HEK293 (cell line): ENCODE results near the gene RTF2.

Experiments
- CTCF ChIA-PET: fragments of 350-600 bp; formaldehyde crosslinking; extraction: SDS; loops from one replicate; lab custom pipeline; 2021; ENCODE audit warnings: antibody characterized with exemption; lab: Yijun Ruan, JAX
- POLR2A ChIA-PET: fragments of 300-600 bp; formaldehyde crosslinking; extraction: SDS; loops from one replicate; lab custom pipeline; 2020; ENCODE audit warnings: antibody characterized with exemption, inconsistent platforms; lab: Yijun Ruan, JAX
- H3K27ac ChIP-seq: fragments of 200-500 bp; sonication (Bioruptor generic); 2 replicates; pipeline ENCODE4 v1.5.1; 2014; ENCODE audit warnings: low read depth, low read length, control low read depth, inconsistent platforms; ENCODE audit errors: extremely low read depth
- H3K36me3 ChIP-seq, 2 experiments: fragments of 200-500 bp in 1 of 2; sonication (Bioruptor generic) in 1 of 2; 1 replicate in 1 of 2; 2 replicates in 1 of 2; pipeline ENCODE4 v1.5.1; 2014 to 2017; ENCODE audit warnings: inconsistent platforms in 2 of 2, low read length in 2 of 2; ENCODE audit not compliant: control insufficient read depth in 2 of 2, insufficient read depth in 1 of 2
- H3K4me1 ChIP-seq: fragments of 200-500 bp; sonication (Bioruptor generic); 2 replicates; pipeline ENCODE4 v1.5.1; 2014; ENCODE audit warnings: mild to moderate bottlenecking, low read length, inconsistent platforms; ENCODE audit not compliant: control insufficient read depth, insufficient read depth
- H3K4me3 ChIP-seq: 2 replicates; pipeline ENCODE4 v1.5.1; 2011; ENCODE audit warnings: low read depth, mild to moderate bottlenecking, control low read depth, low read length, moderate library complexity
- H3K9me3 ChIP-seq: fragments of 200-500 bp; sonication (Bioruptor generic); 2 replicates; pipeline ENCODE4 v1.5.1; 2014; ENCODE audit warnings: low read depth, low read length, inconsistent platforms; ENCODE audit not compliant: control insufficient read depth, insufficient read depth
- BCL11B ChIP-seq: fragments of 450-650 bp; formaldehyde crosslinking; IDR thresholded peaks from 2 replicates; pipeline ENCODE4 v1.5.1; 2016; ENCODE audit warnings: low read depth, missing biosample characterization, missing genetic modification characterization
- GLI4 ChIP-seq: fragments of 450-650 bp; formaldehyde crosslinking; IDR thresholded peaks from 2 replicates; pipeline ENCODE4 v1.5.1; 2016; ENCODE audit warnings: missing biosample characterization, missing genetic modification characterization
- GLIS2 ChIP-seq: fragments of 450-650 bp; formaldehyde crosslinking; IDR thresholded peaks from 2 replicates; pipeline ENCODE4 v1.5.1; 2016; ENCODE audit warnings: missing biosample characterization, missing genetic modification characterization
- SP7 ChIP-seq: fragments of 450-650 bp; formaldehyde crosslinking; IDR thresholded peaks from 2 replicates; pipeline ENCODE4 v1.5.1; 2016; ENCODE audit warnings: missing biosample characterization, missing genetic modification characterization
- ZIC2 ChIP-seq: fragments of 450-650 bp; formaldehyde crosslinking; IDR thresholded peaks from 2 replicates; pipeline ENCODE4 v1.5.1; 2016; ENCODE audit warnings: missing biosample characterization, missing genetic modification characterization
- ZNF138 ChIP-seq: fragments of 450-650 bp; formaldehyde crosslinking; IDR thresholded peaks from 2 replicates; pipeline ENCODE4 v1.5.1; 2016; ENCODE audit warnings: missing biosample characterization, missing genetic modification characterization, borderline replicate concordance
- ZNF274 ChIP-seq, 2 experiments: fragments of 200-500 bp in 1 of 2; fragments of 450-650 bp in 1 of 2; sonication (Bioruptor generic) in 1 of 2; formaldehyde crosslinking in 1 of 2; IDR thresholded peaks; 2 replicates each; pipeline versions ENCODE4 v1.5.1 to v1.6.1; 2014 to 2016; ENCODE audit warnings: borderline replicate concordance in 1 of 2, inconsistent platforms in 1 of 2, low read length in 1 of 2, missing biosample characterization in 1 of 2, missing genetic modification characterization in 1 of 2
- ZNF302 ChIP-seq: fragments of 450-650 bp; formaldehyde crosslinking; IDR thresholded peaks from 2 replicates; pipeline ENCODE4 v1.5.1; 2016; ENCODE audit warnings: missing biosample characterization, missing genetic modification characterization, low read depth
- ZNF350 ChIP-seq: fragments of 450-650 bp; formaldehyde crosslinking; IDR thresholded peaks from 2 replicates; pipeline ENCODE4 v1.5.0; 2017; ENCODE audit warnings: missing biosample characterization, mild to moderate bottlenecking, missing genetic modification characterization
- ZNF404 ChIP-seq: fragments of 450-650 bp; formaldehyde crosslinking; IDR thresholded peaks from 2 replicates; pipeline ENCODE4 v1.5.1; 2017; ENCODE audit warnings: missing biosample characterization, missing genetic modification characterization
- ZNF423 ChIP-seq: fragments of 450-650 bp; formaldehyde crosslinking; IDR thresholded peaks from 2 replicates; pipeline ENCODE4 v1.5.1; 2016; ENCODE audit warnings: missing biosample characterization, missing genetic modification characterization
- ZNF433 ChIP-seq: fragments of 450-650 bp; formaldehyde crosslinking; IDR thresholded peaks from 2 replicates; pipeline ENCODE4 v1.5.1; 2016; ENCODE audit warnings: missing biosample characterization, missing genetic modification characterization, low read depth
- ZNF473 ChIP-seq: fragments of 450-650 bp; formaldehyde crosslinking; IDR thresholded peaks from 2 replicates; pipeline ENCODE4 v1.5.1; 2017; ENCODE audit warnings: missing biosample characterization, missing genetic modification characterization
- ZNF544 ChIP-seq: fragments of 450-650 bp; formaldehyde crosslinking; IDR thresholded peaks from 2 replicates; pipeline ENCODE4 v1.5.0; 2017; ENCODE audit warnings: missing biosample characterization, missing genetic modification characterization
- ZNF558 ChIP-seq: fragments of 450-650 bp; formaldehyde crosslinking; IDR thresholded peaks from 2 replicates; pipeline ENCODE4 v1.5.1; 2016; ENCODE audit warnings: missing biosample characterization, missing genetic modification characterization
- ZNF658 ChIP-seq: fragments of 450-650 bp; formaldehyde crosslinking; IDR thresholded peaks from 2 replicates; pipeline ENCODE4; 2016; ENCODE audit warnings: missing biosample characterization, missing genetic modification characterization
- ZNF660 ChIP-seq: fragments of 450-650 bp; IDR thresholded peaks from 2 replicates; pipeline ENCODE4 v1.5.1; 2018; ENCODE audit warnings: missing biosample characterization, mild to moderate bottlenecking, missing genetic modification characterization
- ZNF664 ChIP-seq: fragments of 450-650 bp; formaldehyde crosslinking; IDR thresholded peaks from 2 replicates; pipeline ENCODE4 v1.5.1; 2016; ENCODE audit warnings: missing biosample characterization, missing genetic modification characterization
- ZNF677 ChIP-seq: fragments of 450-650 bp; IDR thresholded peaks from 2 replicates; pipeline ENCODE4 v1.5.0; 2018; ENCODE audit warnings: missing biosample characterization, mild to moderate bottlenecking, missing genetic modification characterization, moderate library complexity
- TF ChIP-seq, protein P1 (sequence below): fragments of 450-650 bp; formaldehyde crosslinking; IDR thresholded peaks from 2 replicates; pipeline ENCODE4 v1.5.1; 2016; ENCODE audit warnings: missing biosample characterization, missing genetic modification characterization
- TF ChIP-seq, protein P2 (sequence below): fragments of 450-650 bp; formaldehyde crosslinking; IDR thresholded peaks from 2 replicates; pipeline ENCODE4 v1.5.1; 2016; ENCODE audit warnings: missing biosample characterization, missing genetic modification characterization
- TF ChIP-seq, protein P3 (sequence below): fragments of 450-650 bp; formaldehyde crosslinking; IDR thresholded peaks from 2 replicates; pipeline ENCODE4 v1.5.1; 2016; ENCODE audit warnings: missing biosample characterization, missing genetic modification characterization

RTF2 gene

DNA sequence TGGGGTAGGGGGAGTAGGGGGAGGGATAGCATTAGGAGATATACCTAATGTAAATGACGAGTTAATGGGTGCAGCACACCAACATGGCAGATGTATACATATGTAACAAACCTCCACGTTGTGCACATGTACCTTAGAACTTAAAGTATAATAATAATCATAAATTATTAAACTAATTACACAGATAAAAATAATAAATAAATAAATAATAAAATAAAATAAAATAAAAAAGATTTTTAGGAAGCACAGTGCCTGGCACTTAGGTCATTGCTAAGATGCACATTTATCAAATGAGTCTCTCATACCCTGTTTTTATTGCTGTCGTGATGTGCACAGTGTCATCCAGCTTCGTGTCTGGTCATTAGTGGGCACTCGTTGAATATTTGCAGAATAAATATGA is 19.0 kb upstream of the RTF2 start:
- Histone ChIP-seq H3K27ac (no peak overlapping the region), H3K4me3 (no peak overlapping the region)
- TF ChIP-seq ZNF544 (tag by site-specific recombination) (no peak), ZNF138 (tag by site-specific recombination) (no peak), ZNF660 (tag by site-specific recombination) (no peak), ZNF423 (tag by site-specific recombination) (no peak), GLI4 (no peak), BCL11B (tag by site-specific recombination) (no peak), ZNF473 (tag by site-specific recombination) (no peak), ZNF433 (tag by site-specific recombination) (no peak), ZNF350 (no peak), ZNF404 (tag by site-specific recombination) (no peak), ZNF658 (tag by site-specific recombination) (no peak), ZNF558 (no peak), ZNF664 (tag by site-specific recombination) (no peak)
- TF ChIP-seq, protein P1, sequence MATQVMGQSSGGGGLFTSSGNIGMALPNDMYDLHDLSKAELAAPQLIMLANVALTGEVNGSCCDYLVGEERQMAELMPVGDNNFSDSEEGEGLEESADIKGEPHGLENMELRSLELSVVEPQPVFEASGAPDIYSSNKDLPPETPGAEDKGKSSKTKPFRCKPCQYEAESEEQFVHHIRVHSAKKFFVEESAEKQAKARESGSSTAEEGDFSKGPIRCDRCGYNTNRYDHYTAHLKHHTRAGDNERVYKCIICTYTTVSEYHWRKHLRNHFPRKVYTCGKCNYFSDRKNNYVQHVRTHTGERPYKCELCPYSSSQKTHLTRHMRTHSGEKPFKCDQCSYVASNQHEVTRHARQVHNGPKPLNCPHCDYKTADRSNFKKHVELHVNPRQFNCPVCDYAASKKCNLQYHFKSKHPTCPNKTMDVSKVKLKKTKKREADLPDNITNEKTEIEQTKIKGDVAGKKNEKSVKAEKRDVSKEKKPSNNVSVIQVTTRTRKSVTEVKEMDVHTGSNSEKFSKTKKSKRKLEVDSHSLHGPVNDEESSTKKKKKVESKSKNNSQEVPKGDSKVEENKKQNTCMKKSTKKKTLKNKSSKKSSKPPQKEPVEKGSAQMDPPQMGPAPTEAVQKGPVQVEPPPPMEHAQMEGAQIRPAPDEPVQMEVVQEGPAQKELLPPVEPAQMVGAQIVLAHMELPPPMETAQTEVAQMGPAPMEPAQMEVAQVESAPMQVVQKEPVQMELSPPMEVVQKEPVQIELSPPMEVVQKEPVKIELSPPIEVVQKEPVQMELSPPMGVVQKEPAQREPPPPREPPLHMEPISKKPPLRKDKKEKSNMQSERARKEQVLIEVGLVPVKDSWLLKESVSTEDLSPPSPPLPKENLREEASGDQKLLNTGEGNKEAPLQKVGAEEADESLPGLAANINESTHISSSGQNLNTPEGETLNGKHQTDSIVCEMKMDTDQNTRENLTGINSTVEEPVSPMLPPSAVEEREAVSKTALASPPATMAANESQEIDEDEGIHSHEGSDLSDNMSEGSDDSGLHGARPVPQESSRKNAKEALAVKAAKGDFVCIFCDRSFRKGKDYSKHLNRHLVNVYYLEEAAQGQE (tag by site-specific recombination), result no peak
- TF ChIP-seq, protein P2, sequence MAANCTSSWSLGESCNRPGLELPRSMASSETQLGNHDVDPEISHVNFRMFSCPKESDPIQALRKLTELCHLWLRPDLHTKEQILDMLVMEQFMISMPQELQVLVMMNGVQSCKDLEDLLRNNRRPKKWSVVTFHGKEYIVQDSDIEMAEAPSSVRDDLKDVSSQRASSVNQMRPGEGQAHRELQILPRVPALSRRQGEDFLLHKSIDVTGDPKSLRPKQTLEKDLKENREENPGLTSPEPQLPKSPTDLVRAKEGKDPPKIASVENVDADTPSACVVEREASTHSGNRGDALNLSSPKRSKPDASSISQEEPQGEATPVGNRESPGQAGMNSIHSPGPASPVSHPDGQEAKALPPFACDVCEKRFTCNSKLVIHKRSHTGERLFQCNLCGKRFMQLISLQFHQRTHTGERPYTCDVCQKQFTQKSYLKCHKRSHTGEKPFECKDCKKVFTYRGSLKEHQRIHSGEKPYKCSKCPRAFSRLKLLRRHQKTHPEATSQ (tag by site-specific recombination), result no peak
- TF ChIP-seq, protein P3, sequence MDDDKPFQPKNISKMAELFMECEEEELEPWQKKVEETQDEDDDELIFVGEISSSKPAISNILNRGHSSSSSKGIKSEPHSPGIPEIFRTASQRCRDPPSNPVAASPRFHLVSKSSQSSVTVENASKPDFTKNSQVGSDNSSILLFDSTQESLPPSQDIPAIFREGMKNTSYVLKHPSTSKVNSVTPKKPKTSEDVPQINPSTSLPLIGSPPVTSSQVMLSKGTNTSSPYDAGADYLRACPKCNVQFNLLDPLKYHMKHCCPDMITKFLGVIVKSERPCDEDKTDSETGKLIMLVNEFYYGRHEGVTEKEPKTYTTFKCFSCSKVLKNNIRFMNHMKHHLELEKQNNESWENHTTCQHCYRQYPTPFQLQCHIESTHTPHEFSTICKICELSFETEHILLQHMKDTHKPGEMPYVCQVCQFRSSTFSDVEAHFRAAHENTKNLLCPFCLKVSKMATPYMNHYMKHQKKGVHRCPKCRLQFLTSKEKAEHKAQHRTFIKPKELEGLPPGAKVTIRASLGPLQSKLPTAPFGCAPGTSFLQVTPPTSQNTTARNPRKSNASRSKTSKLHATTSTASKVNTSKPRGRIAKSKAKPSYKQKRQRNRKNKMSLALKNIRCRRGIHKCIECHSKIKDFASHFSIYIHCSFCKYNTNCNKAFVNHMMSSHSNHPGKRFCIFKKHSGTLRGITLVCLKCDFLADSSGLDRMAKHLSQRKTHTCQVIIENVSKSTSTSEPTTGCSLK (tag by site-specific recombination), result no peak

DNA sequence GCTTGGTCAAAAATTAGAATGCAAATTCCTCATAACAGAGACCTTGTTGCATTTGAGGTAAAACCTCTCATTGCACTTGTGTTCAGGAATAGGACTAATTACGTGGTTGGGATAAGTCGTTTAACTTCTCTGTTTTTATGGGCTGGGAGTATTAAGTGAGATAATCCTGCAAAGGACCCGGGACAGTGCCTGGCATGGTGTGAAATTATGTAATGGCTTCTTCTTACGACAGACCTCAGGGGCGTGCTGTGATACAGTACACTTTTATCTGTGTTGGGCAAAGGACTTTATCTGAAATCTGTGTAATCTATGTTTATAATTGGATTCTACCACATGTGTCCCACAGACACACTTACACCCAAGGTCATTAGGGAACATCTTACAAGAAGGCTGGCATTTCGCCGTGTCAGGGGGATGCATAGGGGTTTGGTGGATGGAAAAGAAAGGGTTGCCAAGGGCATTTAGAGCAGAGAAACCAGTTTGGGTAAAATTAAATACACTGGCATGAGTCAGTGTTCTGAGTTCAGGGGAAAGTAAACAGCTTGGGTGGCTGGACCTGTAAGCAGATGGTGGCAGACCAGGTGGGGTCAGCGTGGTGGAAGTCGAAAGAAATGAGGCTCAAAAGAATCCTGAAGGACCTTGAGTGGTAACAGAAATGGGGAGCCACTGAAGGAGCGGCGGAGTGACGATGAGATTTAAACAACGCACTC is 17.2 kb upstream of the RTF2 start:
- ChIA-PET CTCF (no interaction called here), POLR2A (interaction anchor here (0.6 kb wide), 1 partner anchor 133 kb away, joined by 3 read pairs; no protein-coding TSS in a partner anchor)
- no peaks in the 10 kb centered on the region for H3K9me3 ChIP-seq
- no peak overlapping the region for H3K27ac ChIP-seq
- no peaks in the 10 kb centered on the region for H3K4me1 ChIP-seq
- H3K4me3 ChIP-seq, result no peak overlapping the region
- TF ChIP-seq ZNF302 (tag by site-specific recombination), result no peak
- no peak for TF ChIP-seq GLIS2 (tag by site-specific recombination)
- no peak for TF ChIP-seq ZNF274 (IDR thresholded peaks at IDR 0.05; ENCODE audit: low read length)
- TF ChIP-seq ZNF274 (tag by site-specific recombination; IDR thresholded peaks at IDR 0.05; ENCODE audit: borderline replicate concordance), result no peak
- TF ChIP-seq ZIC2 (tag by site-specific recombination), result no peak
- TF ChIP-seq ZNF677 (tag by site-specific recombination), result no peak
- TF ChIP-seq SP7 (tag by site-specific recombination), result 0 out of 2 replicates have a peak, but pooled peaks have one; percentile 20
- no peaks in the 10 kb centered on the region for H3K36me3 ChIP-seq

More for the DNA sequence above, 19.0 kb upstream of the RTF2 start:
- Histone ChIP-seq H3K36me3 (no peaks in the 10 kb centered on the region), H3K9me3 (no peaks in the 10 kb centered on the region), H3K4me1 (no peaks in the 10 kb centered on the region)
- CTCF ChIA-PET, result no interaction called here
- POLR2A ChIA-PET, result no interaction called here
